Islet precursor cell (in vitro differentiated cells): ENCODE data around the gene GABRG3.

ENCODE experiments used
- DNase-seq: peaks from one replicate; pipeline ENCODE4 v3.0.0-alpha.2; 2018

The GABRG3 gene

GRCh38 chr15:27250223-27250622 is 279.2 kb downstream of the GABRG3 start:
- DNase-seq: no peak

DNA sequence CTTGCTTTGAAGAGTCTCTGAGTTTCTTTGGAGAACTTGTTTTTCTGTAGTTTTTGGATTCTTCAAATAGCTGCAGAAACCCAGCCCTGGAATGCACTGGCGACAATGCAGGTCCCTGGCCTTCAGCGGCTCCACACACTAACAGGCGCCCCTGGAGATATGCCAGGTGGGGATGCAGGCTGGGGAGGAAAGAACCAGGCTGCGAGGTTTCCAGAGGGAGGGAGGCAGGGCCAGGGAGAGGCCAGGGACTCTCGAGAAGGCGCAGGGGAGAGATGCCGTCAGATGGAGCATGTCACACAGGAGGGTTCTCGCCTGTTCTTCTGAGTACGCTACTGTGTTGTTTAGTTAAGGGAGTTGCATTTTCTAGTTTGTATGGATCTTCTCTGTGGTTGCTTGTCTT is 283.1 kb downstream of the GABRG3 start:
- DNase-seq: no peak

- no peak for DNase-seq
Observed at GRCh38 chr15:27254801-27255200, 283.8 kb downstream of the GABRG3 start.

DNA sequence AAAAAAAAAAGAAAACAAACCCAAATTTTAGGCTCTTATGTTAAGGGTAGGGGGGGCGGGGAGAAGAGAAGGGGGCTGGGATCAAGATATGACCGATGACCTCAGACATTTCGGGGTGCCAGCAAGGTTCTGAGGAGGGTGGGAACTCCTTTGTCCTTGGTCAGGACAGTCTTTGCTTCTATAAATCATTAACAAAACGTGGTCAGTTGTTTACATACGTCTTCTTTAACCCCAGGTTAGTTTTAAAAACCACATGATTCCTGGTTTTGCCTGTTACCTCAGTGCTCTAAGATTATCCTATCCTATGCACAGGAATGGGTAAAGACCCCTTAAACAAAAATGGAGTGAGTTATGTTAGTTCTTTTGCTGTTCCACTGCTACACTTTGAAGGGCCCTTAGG is 285.5 kb downstream of the GABRG3 start:
- no peak for DNase-seq

DNA sequence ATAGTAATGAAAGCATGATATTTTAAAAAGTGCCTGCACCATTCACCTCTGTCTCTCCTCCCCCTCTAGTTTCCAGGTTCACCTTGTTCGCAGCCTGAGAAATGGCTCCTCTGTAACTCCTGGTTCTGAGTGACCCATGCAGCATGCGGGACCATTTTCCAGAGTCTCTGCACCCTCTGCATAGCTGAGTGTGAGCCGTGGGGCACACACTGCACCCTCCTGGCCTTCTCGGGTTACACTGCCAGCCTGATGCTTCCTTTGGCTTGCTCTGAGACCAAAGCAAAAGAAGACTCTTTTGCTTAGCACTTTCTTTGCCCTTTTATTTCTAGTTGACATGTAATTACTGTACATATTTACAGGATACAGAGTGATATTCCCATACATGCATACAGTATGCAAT is 287.3 kb downstream of the GABRG3 start:
- no peak for DNase-seq

DNA sequence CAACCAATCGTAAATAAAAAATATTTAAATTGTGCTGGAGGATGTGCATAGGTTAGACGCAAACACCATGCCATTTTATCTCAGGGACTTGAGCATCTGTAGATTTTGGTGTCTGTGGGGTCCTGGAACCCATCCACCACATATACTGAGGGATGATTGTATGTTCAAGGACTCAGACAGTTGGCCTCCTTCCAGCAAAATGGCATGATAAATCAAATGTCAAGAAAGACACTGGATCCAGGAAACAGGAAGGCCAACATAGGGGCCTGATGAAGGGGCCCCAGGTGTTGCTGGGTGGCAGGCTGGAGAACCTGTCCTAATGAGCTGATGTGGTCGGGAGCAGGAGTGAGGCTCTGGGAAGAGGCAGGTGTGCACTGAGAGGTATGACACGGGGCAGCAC is 289.5 kb downstream of the GABRG3 start:
- DNase-seq: no peak

- DNase-seq: no peak
Observed at GRCh38 chr15:27268923-27269322, 297.9 kb downstream of the GABRG3 start.

DNA sequence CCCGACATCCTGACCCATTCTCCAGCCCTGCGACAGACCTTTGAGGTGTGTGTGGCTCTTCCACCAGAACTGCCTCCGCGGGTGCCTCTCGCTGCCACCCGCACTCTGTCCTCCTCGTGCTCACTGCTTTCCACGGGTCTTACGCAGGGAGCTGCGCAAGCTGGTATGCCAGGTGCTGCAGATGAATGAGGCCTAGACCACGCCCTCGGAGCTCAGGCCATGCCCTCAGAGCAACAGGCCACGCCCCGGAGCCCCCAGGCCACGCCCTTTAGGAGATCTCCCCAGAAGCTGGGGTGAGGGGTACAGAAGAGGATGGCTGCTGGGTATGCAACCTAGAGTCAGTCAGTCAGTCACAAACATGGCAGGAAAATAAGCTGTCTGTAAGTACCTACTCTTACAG is 300.3 kb downstream of the GABRG3 start:
- DNase-seq: no peak

- no peak for DNase-seq
Observed at GRCh38 chr15:27272427-27272826, 301.4 kb downstream of the GABRG3 start.

DNA sequence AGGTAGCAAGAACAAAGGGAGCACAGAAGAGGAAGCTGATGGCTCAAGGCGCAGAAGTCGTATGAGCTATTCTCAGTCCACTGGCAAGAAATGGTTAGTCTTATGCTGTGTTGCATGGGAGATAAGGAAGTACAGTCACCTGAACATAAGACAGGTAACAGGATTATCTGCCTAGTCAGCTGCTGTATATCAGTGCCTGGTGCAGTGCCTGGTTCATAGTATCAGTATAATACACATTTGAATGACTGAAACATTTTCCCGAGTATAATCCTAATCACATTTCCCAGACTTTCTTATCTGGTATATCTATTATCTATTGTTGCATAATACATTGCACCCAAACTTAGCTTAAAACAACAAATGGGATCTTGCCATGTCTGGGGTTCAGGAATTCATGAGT is 302.5 kb downstream of the GABRG3 start:
- DNase-seq: no peak

GRCh38 chr15:27278761-27279160 is 307.8 kb downstream of the GABRG3 start:
- DNase-seq: no peak

DNA sequence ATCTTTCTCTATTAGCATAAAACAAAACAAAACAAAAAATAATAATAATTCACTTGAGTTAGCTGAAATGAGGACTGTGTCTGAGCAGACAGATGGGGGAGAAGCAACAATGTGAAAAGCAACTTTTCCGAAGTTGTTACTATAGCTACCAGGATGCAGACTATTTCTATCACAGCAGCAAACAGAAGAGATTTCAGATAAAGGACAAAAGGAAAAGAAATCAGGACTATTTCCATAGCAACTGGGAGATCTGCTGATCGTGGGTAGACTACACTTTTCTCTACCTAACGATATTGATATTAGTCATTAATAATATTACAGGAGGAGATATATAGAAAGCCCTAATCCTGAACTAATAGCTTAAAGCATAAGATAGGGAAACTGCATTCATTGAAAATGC is 321.7 kb downstream of the GABRG3 start:
- DNase-seq: no peak

DNA sequence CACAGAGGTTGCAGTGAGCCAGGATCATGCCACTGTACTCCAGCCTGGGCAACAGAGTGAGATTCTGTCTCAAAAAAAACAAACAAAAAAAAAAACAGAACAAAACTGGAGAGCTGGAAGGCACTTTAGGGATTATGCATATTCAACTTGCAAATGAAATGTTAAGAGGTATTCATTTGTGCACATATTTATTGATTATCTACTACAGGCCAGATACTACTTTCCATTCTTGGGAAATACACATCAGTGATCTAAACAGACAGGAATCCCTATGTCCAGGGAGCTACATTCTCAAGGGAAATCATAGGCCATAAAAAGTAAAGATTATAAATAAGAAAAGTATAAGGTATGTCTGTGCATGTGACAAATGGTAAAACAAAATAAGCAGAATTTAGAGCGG is 322.6 kb downstream of the GABRG3 start:
- no peak for DNase-seq

- DNase-seq: no peak
Observed at GRCh38 chr15:27317736-27318135, 346.8 kb downstream of the GABRG3 start.

DNA sequence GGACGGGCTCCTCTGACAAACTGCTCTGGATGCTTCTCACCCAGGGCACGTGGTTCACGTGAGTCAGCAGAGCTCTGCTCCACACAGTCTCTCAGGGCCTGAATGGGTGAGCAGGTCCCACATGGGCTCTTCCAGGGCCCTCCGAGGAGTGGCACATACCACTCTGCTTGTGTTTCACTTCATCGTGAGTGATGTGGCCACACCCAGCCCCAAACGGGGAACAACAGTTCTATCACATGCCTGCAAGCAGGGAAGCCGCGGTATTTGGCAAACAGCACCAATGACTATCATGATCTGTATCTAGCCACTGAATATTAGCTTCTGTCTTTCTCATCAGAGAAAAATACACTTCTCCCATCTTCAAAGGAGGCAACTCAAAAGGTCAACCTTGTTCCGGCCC is 352.8 kb downstream of the GABRG3 start:
- DNase-seq: no peak

- DNase-seq: no peak
Observed at GRCh38 chr15:27324886-27325615, 354.1 kb downstream of the GABRG3 start.

DNA sequence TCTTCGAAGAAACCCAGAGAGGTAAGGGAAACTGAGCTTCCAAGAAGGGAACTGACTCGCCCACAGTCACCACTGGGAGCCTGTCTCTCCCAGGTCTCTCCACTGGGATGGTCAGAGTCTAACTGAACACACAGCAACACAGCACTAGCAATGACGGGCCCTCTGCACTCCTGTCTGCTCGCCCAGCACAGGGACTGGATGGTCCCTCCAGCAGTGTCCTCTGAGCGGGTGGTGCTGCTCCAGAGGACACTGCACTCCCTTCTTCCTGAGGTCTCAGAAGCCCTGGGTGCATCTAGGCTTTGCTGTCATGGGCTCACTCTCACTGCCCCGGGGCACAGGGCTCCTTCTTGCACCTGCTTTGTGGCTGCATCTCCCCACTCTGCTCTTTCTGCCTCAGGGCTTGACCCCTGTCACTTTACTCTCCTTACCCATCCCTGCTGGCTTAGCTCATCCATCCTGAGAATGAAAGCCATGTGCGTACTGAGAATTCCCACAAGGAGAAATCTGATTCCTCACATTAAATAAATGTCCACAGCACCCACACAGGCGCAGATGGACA is 356.6 kb downstream of the GABRG3 start:
- DNase-seq: no peak

DNA sequence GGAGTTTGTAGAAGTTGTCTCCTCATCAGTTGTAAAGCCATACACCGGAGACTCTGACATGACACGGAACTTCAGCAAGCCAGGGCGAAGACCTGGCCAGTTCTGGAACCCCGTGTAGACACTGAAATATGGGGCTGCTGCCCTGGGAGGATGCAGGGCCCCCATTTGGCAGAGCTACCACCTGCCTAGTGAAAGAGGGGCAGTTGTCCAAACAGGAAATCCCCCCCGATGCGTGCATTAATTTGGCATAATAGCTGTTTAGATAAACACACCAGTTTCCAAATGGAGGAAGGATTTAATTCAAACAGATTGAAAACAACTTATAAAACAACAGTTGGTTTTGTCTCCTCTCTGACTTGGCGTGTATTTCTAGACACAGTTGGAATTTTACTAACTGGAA is 357.2 kb downstream of the GABRG3 start:
- no peak for DNase-seq

DNA sequence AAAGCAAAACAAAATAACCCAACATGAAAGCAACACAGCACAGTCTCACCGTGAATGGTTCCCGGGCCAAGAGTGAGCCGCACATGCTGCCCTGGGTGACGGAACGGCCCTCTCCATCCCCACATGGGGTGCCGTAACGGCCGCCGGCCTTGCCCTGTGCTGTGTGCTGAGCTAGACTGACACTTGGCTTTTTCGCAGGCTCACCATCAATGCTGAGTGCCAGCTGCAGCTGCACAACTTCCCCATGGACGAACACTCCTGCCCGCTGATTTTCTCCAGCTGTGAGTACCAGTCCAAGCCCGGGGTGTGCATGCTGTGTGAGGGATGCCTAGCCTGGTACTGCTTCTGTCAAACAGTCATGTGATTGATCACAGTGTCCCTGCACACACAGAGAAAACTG is 357.6 kb downstream of the GABRG3 start:
- no peak for DNase-seq

GRCh38 chr15:27330326-27330725 is 359.3 kb downstream of the GABRG3 start:
- no peak for DNase-seq

DNA sequence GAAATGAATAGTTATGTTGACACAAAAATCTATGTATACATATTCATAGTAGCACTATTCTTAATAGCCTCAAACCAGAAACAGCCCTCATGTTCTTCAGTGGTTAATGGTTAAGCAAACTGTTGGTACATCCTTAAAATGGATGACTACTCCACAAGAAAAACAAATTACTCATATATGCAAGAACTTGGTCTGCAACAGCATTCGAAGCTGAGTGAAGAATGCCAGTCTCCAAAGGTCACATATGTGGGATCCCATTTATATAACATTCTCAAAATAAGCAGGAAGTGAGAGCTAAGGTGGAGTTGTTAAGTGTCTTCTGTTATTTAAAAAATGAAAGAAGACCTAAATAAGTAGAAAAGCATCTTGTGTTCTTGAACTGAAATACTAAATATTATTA is 365.7 kb downstream of the GABRG3 start:
- DNase-seq: no peak

DNA sequence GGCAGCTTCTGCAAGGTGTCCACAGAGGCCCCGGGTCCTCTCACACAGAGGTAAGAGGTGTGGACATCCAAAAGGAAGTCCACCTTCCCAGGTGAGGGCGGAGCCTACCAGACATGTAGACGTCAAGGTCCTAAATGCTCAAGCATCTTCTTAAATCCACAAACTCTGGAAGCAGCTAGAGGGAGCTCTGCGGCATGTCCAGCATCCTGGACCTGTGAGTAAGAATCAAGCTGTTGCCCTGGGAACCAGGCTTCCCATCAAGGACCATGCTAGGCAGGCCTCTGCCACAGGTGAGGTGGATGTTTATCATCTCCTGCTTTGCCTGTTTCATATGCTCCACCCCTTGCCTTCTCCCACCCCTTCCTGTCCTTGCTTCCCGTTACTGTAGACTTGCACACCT is 368.2 kb downstream of the GABRG3 start:
- no peak for DNase-seq

DNA sequence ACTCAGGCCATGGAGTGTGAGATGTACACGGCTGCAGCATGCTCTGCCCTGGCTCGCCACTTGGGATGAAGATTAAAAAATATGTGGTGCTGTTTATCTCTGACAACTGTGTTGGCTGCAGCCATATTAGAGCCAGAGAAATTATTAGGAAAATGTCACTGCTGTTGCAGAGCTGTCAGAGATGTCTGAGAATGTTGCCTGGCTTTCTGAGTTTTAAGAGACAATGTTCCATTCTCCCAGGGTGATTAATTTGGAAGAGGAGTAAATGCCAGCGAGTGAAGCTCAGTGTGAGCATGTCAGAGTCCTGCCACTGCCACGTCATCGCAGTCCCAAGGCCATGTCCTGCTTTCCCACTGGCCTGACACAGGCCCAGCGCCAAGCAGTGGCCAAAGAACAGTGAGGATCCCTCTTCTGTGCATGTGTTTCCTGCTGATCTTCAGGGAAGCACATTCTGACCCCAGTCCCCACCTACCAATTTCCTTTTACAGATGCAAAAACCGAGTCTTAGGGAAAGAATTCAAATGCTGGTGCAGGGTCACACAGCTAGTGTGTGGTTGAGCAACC is 370.9 kb downstream of the GABRG3 start:
- DNase-seq: no peak

- peak; percentile 66 for DNase-seq
Observed at GRCh38 chr15:27342991-27343390, 372.0 kb downstream of the GABRG3 start.

DNA sequence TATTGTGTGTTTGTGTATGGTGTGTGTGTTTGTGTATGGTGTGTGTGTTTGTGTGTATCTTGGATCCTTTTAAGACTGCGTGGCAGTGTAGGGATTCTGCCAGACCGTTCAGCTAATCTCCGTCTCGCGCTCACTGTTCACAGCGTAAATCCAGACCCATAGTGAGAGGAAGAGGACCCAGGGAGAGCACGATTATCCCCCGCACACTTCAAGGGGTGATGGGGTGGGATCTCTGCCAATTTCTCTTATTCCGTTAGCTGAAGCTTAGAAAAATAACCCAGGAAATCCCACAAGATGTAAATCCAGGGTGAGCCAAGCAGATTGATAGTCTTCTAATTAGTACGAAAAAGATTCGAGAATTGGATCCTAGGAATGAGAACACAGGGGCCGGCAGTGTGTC is 381.2 kb downstream of the GABRG3 start:
- DNase-seq: no peak
